ENCODE results near the gene ITCH.
A peak's percentile ranks its signal among the peaks of the same experiment; 100 is the strongest.
"Not testable (repeated sequence)": the region's sequence is repeated elsewhere in the genome, so short reads cannot be mapped to it uniquely, and the experiment has no call there.

Gene ITCH

GRCh38 chr20:34359729-34360128, 3.3 kb upstream of the ITCH start:
- not testable (repeated sequence) for H3K27me3 Mint-ChIP-seq (ENCODE audit: low read depth); H3K36me3 Mint-ChIP-seq (ENCODE audit: low read depth); H3K4me1 Mint-ChIP-seq (ENCODE audit: low read depth); H3K27ac Mint-ChIP-seq; DNase-seq (ENCODE audit: low spot score); H3K9me3 Mint-ChIP-seq; H3K4me3 Mint-ChIP-seq

- peaks cover 22% of the 10 kb centered on the region for H3K36me3 Mint-ChIP-seq (ENCODE audit: low read depth)
- H3K27ac Mint-ChIP-seq = peak overlapping the region; percentile 98
- DNase-seq (ENCODE audit: low spot score) = no peak
- H3K4me1 Mint-ChIP-seq (ENCODE audit: low read depth) = peaks cover 28% of the 10 kb centered on the region
- H3K27me3 Mint-ChIP-seq (ENCODE audit: low read depth) = no peaks in the 10 kb centered on the region
- H3K4me3 Mint-ChIP-seq = peak overlapping the region; percentile 91
- H3K9me3 Mint-ChIP-seq = no peaks in the 10 kb centered on the region
Observed at GRCh38 chr20:34362502-34363061, 491 bp upstream of the ITCH start.

- DNase-seq (ENCODE audit: low spot score) = peak; percentile 23
- Mint-ChIP-seq H3K36me3 (ENCODE audit: low read depth) (peaks cover 23% of the 10 kb centered on the region), H3K27me3 (ENCODE audit: low read depth) (no peaks in the 10 kb centered on the region), H3K27ac (peak overlapping the region; percentile 98), H3K4me1 (ENCODE audit: low read depth) (peaks cover 35% of the 10 kb centered on the region), H3K4me3 (peak overlapping the region; percentile 91), H3K9me3 (no peaks in the 10 kb centered on the region)
Observed at GRCh38 chr20:34363465-34364222, 571 bp downstream of the ITCH start.

GRCh38 chr20:34364223-34364506, 1.1 kb downstream of the ITCH start:
- Mint-ChIP-seq H3K4me1 (ENCODE audit: low read depth) (peaks cover 39% of the 10 kb centered on the region), H3K27ac (peak overlapping the region; percentile 81), H3K36me3 (ENCODE audit: low read depth) (peaks cover 27% of the 10 kb centered on the region), H3K27me3 (ENCODE audit: low read depth) (no peaks in the 10 kb centered on the region), H3K9me3 (no peaks in the 10 kb centered on the region), H3K4me3 (peak overlapping the region; percentile 86)
- DNase-seq (ENCODE audit: low spot score) = no peak

- H3K27me3 Mint-ChIP-seq (ENCODE audit: low read depth) = no peaks in the 10 kb centered on the region
- peaks cover 45% of the 10 kb centered on the region for H3K4me1 Mint-ChIP-seq (ENCODE audit: low read depth)
- peaks cover 43% of the 10 kb centered on the region for H3K36me3 Mint-ChIP-seq (ENCODE audit: low read depth)
- peak overlapping the region; percentile 59 for H3K4me3 Mint-ChIP-seq
- no peaks in the 10 kb centered on the region for H3K9me3 Mint-ChIP-seq
- H3K27ac Mint-ChIP-seq = peak overlapping the region; percentile 63
- DNase-seq (ENCODE audit: low spot score) = peak; percentile 37
Observed at GRCh38 chr20:34365765-34366213, 2.7 kb downstream of the ITCH start.

- Mint-ChIP-seq H3K27ac (no peak overlapping the region), H3K9me3 (no peaks in the 10 kb centered on the region), H3K36me3 (ENCODE audit: low read depth) (peaks cover 46% of the 10 kb centered on the region), H3K27me3 (ENCODE audit: low read depth) (no peaks in the 10 kb centered on the region), H3K4me1 (ENCODE audit: low read depth) (peaks cover 45% of the 10 kb centered on the region), H3K4me3 (no peak overlapping the region)
- no peak for DNase-seq (ENCODE audit: low spot score)
Observed at GRCh38 chr20:34367155-34367554, 4.1 kb downstream of the ITCH start.

- DNase-seq (ENCODE audit: low spot score) = not testable (repeated sequence)
Observed at GRCh38 chr20:34367911-34368310, 4.8 kb downstream of the ITCH start.

GRCh38 chr20:34368547-34368946, 5.5 kb downstream of the ITCH start:
- peaks cover 48% of the 10 kb centered on the region for H3K36me3 Mint-ChIP-seq (ENCODE audit: low read depth)
- no peaks in the 10 kb centered on the region for H3K9me3 Mint-ChIP-seq
- no peak for DNase-seq (ENCODE audit: low spot score)
- no peak overlapping the region for H3K4me3 Mint-ChIP-seq
- no peak overlapping the region for H3K27ac Mint-ChIP-seq
- no peaks in the 10 kb centered on the region for H3K27me3 Mint-ChIP-seq (ENCODE audit: low read depth)
- H3K4me1 Mint-ChIP-seq (ENCODE audit: low read depth) = peaks cover 40% of the 10 kb centered on the region

More at GRCh38 chr20:34367911-34368310, 4.8 kb downstream of the ITCH start:
- H3K27ac Mint-ChIP-seq; H3K27me3 Mint-ChIP-seq (ENCODE audit: low read depth); H3K9me3 Mint-ChIP-seq; H3K4me3 Mint-ChIP-seq: not testable (repeated sequence)
- peaks cover 41% of the 10 kb centered on the region for H3K4me1 Mint-ChIP-seq (ENCODE audit: low read depth)
- peaks cover 48% of the 10 kb centered on the region for H3K36me3 Mint-ChIP-seq (ENCODE audit: low read depth)

GRCh38 chr20:34369265-34369664, 6.2 kb downstream of the ITCH start:
- Mint-ChIP-seq H3K27me3 (ENCODE audit: low read depth) (no peaks in the 10 kb centered on the region), H3K4me1 (ENCODE audit: low read depth) (peaks cover 39% of the 10 kb centered on the region), H3K4me3 (no peak overlapping the region), H3K36me3 (ENCODE audit: low read depth) (peaks cover 51% of the 10 kb centered on the region), H3K27ac (peak overlapping the region; percentile 49), H3K9me3 (no peaks in the 10 kb centered on the region)
- no peak for DNase-seq (ENCODE audit: low spot score)

GRCh38 chr20:34370062-34370461, 7.0 kb downstream of the ITCH start:
- H3K4me3 Mint-ChIP-seq = no peak overlapping the region
- H3K4me1 Mint-ChIP-seq (ENCODE audit: low read depth) = peaks cover 39% of the 10 kb centered on the region
- no peaks in the 10 kb centered on the region for H3K9me3 Mint-ChIP-seq
- no peak overlapping the region for H3K27ac Mint-ChIP-seq
- peaks cover 53% of the 10 kb centered on the region for H3K36me3 Mint-ChIP-seq (ENCODE audit: low read depth)
- no peaks in the 10 kb centered on the region for H3K27me3 Mint-ChIP-seq (ENCODE audit: low read depth)
- DNase-seq (ENCODE audit: low spot score) = no peak

- DNase-seq (ENCODE audit: low spot score) = no peak
- Mint-ChIP-seq H3K9me3 (no peaks in the 10 kb centered on the region), H3K4me3 (no peak overlapping the region), H3K27ac (no peak overlapping the region), H3K27me3 (ENCODE audit: low read depth) (no peaks in the 10 kb centered on the region), H3K4me1 (ENCODE audit: low read depth) (peaks cover 18% of the 10 kb centered on the region), H3K36me3 (ENCODE audit: low read depth) (peaks cover 44% of the 10 kb centered on the region)
Observed at GRCh38 chr20:34373445-34373844, 10.4 kb downstream of the ITCH start.

GRCh38 chr20:34374209-34374760, 11.2 kb downstream of the ITCH start:
- Mint-ChIP-seq H3K27me3 (ENCODE audit: low read depth) (no peaks in the 10 kb centered on the region), H3K4me1 (ENCODE audit: low read depth) (peaks cover 13% of the 10 kb centered on the region), H3K4me3 (no peak overlapping the region), H3K27ac (no peak overlapping the region), H3K36me3 (ENCODE audit: low read depth) (peaks cover 42% of the 10 kb centered on the region), H3K9me3 (no peaks in the 10 kb centered on the region)
- DNase-seq (ENCODE audit: low spot score) = no peak

GRCh38 chr20:34375977-34376430, 12.9 kb downstream of the ITCH start:
- peaks cover 12% of the 10 kb centered on the region for H3K4me1 Mint-ChIP-seq (ENCODE audit: low read depth)
- H3K36me3 Mint-ChIP-seq (ENCODE audit: low read depth) = peaks cover 29% of the 10 kb centered on the region

GRCh38 chr20:34377072-34377847, 14.2 kb downstream of the ITCH start:
- Mint-ChIP-seq H3K4me3 (no peak overlapping the region), H3K4me1 (ENCODE audit: low read depth) (peaks cover 14% of the 10 kb centered on the region), H3K27me3 (ENCODE audit: low read depth) (no peaks in the 10 kb centered on the region), H3K9me3 (no peaks in the 10 kb centered on the region), H3K36me3 (ENCODE audit: low read depth) (peaks cover 26% of the 10 kb centered on the region), H3K27ac (no peak overlapping the region)
- DNase-seq (ENCODE audit: low spot score) = no peak

More at GRCh38 chr20:34375977-34376430, 12.9 kb downstream of the ITCH start:
- H3K9me3 Mint-ChIP-seq = no peaks in the 10 kb centered on the region
- H3K27ac Mint-ChIP-seq = no peak overlapping the region
- no peak overlapping the region for H3K4me3 Mint-ChIP-seq
- DNase-seq (ENCODE audit: low spot score) = no peak
- no peaks in the 10 kb centered on the region for H3K27me3 Mint-ChIP-seq (ENCODE audit: low read depth)

Data from T-helper 2 cell treated with Interferon-gamma antibody and Interleukin-4, amounts not matched to agents 5 μg/mL and 100 μg/mL, for 36 hours (primary cell).